H1 (cell line): ENCODE data around the gene REPS1. TPM values are rescaled to one million over a fixed set of nuclear protein-coding genes. Genes with fewer than 3 reads are reported as not detected.

Experiments used
- CTCF ChIA-PET: fragments of 300-600 bp; sonication (Branson Sonifier 250); formaldehyde crosslinking; loops from one replicate; lab custom pipeline; 2021; ENCODE audit not compliant: partially characterized antibody; lab: Charles Lee
- POLR2A ChIA-PET: fragments of 300-600 bp; sonication (Branson Sonifier 250); formaldehyde crosslinking; loops from one replicate; lab custom pipeline; 2021; ENCODE audit warnings: inconsistent platforms; ENCODE audit not compliant: partially characterized antibody; lab: Charles Lee
- DNase-seq, 2 experiments: peaks; one replicate each; pipeline versions ENCODE4 v3.0.0 to v3.0.0-alpha.2; 2010 to 2022; ENCODE audit warnings: low spot score in 2 of 2, low read depth in 1 of 2, mixed read lengths in 1 of 2
- FAIRE-seq: peaks from 2 replicates; lab custom pipeline; 2011; peaks lifted over from hg19 to GRCh38; lab: Jason Lieb, UNC
- H2AFZ ChIP-seq: 2 replicates; pipeline ENCODE4 v1.8.1; 2012; ENCODE audit warnings: low read length, inconsistent platforms
- H2AK5ac ChIP-seq: 2 replicates; pipeline ENCODE4 v1.6.1; 2013; ENCODE audit warnings: low read depth, low read length
- H2BK120ac ChIP-seq: replicated peaks from 2 replicates; pipeline ENCODE3; 2013; ENCODE audit warnings: low read depth, low read length, inconsistent platforms
- H2BK12ac ChIP-seq: 2 replicates; pipeline ENCODE4 v1.6.1; 2013; ENCODE audit warnings: low read depth, low read length
- H2BK15ac ChIP-seq: 2 replicates; pipeline ENCODE4 v1.6.1; 2013; ENCODE audit warnings: low read length
- H2BK20ac ChIP-seq: 2 replicates; pipeline ENCODE4 v1.6.1; 2013; ENCODE audit warnings: low read length
- H2BK5ac ChIP-seq: 2 replicates; pipeline ENCODE4 v1.6.1; 2013; ENCODE audit warnings: low read depth, low read length
- H3K14ac ChIP-seq: 2 replicates; pipeline ENCODE4 v1.6.1; 2013; ENCODE audit warnings: inconsistent platforms; ENCODE audit not compliant: insufficient read length
- H3K18ac ChIP-seq: 2 replicates; pipeline ENCODE4 v1.6.1; 2013; ENCODE audit warnings: low read length; ENCODE audit errors: extremely low read depth
- H3K23ac ChIP-seq: 2 replicates; pipeline ENCODE4 v1.6.1; 2013; ENCODE audit warnings: inconsistent platforms; ENCODE audit not compliant: insufficient read length
- H3K23me2 ChIP-seq: 2 replicates; pipeline ENCODE4 v1.6.1; 2013; ENCODE audit warnings: low read depth, low read length
- H3K27ac ChIP-seq: 2 replicates; pipeline ENCODE4 v1.6.1; 2011; ENCODE audit warnings: low read depth, low read length, inconsistent platforms
- H3K27me3 ChIP-seq, 4 experiments: replicated peaks in 1 of 4; 1 replicate in 1 of 4; 2 replicates in 3 of 4; pipeline versions ENCODE4 v1.6.1 to v1.8.1; 2011 to 2013; ENCODE audit warnings: low read length in 3 of 4, mild to moderate bottlenecking in 3 of 4, inconsistent platforms in 2 of 4, mixed read lengths in 2 of 4, moderate library complexity in 1 of 4; ENCODE audit not compliant: control insufficient read depth in 3 of 4, insufficient read depth in 3 of 4; ENCODE audit errors: extremely low read depth in 1 of 4
- H3K36me3 ChIP-seq, 4 experiments: 2 replicates each; pipeline versions ENCODE4 v1.6.1 to v1.8.1; 2011 to 2013; ENCODE audit warnings: mild to moderate bottlenecking in 4 of 4, low read length in 3 of 4, moderate library complexity in 2 of 4, control low read depth in 1 of 4, inconsistent platforms in 1 of 4; ENCODE audit not compliant: insufficient read depth in 4 of 4, control insufficient read depth in 2 of 4
- H3K4ac ChIP-seq: replicated peaks from 2 replicates; pipeline ENCODE3; 2013; ENCODE audit warnings: low read length, low read depth, mixed read lengths, inconsistent platforms; ENCODE audit not compliant: insufficient read length
- H3K4me1 ChIP-seq, 4 experiments: replicated peaks in 1 of 4; 1 replicate in 1 of 4; 2 replicates in 3 of 4; pipeline versions ENCODE4 v1.6.1 to v1.8.1; 2011 to 2013; ENCODE audit warnings: low read length in 3 of 4, inconsistent platforms in 2 of 4, mixed read lengths in 1 of 4; ENCODE audit not compliant: insufficient read depth in 4 of 4, control insufficient read depth in 3 of 4
- H3K4me2 ChIP-seq, 2 experiments: 2 replicates each; pipeline versions ENCODE4 v1.6.1 to v1.8.1; 2011 to 2013; ENCODE audit warnings: low read depth in 2 of 2, low read length in 2 of 2, control low read depth in 1 of 2, inconsistent platforms in 1 of 2, mild to moderate bottlenecking in 1 of 2; ENCODE audit not compliant: insufficient read depth in 1 of 2
- H3K4me3 ChIP-seq, 4 experiments: fragments of 200-600, 300-600 bp in 1 of 4; sonication (generic), shearing (Covaris generic), sonication (Bioruptor Twin) in 1 of 4; 2 replicates each; pipeline versions ENCODE4 v1.5.1 to v1.8.1; 2011 to 2016; ENCODE audit warnings: low read length in 4 of 4, low read depth in 3 of 4, control low read depth in 2 of 4, inconsistent platforms in 2 of 4, mild to moderate bottlenecking in 2 of 4, mixed read lengths in 1 of 4, moderate library complexity in 1 of 4; ENCODE audit not compliant: insufficient read depth in 2 of 4; ENCODE audit errors: extremely low read depth in 1 of 4
- H3K56ac ChIP-seq: replicated peaks from 2 replicates; pipeline ENCODE3; 2013; ENCODE audit warnings: low read depth, mild to moderate bottlenecking, mixed read lengths, low read length, inconsistent platforms; ENCODE audit not compliant: insufficient read length
- H3K79me1 ChIP-seq: 2 replicates; pipeline ENCODE4 v1.6.1; 2013; ENCODE audit warnings: low read depth, low read length, control low read depth
- H3K79me2 ChIP-seq, 2 experiments: 2 replicates each; pipeline versions ENCODE4 v1.6.1 to v1.8.1; 2012 to 2013; ENCODE audit warnings: low read length in 2 of 2, mild to moderate bottlenecking in 2 of 2, inconsistent platforms in 1 of 2; ENCODE audit not compliant: insufficient read depth in 2 of 2, control insufficient read depth in 1 of 2
- H3K9ac ChIP-seq, 4 experiments: replicated peaks in 1 of 4; 1 replicate in 1 of 4; 2 replicates in 3 of 4; pipeline versions ENCODE4 v1.6.1 to v1.8.1; 2011 to 2013; ENCODE audit warnings: low read depth in 3 of 4, low read length in 3 of 4, control low read depth in 2 of 4, mild to moderate bottlenecking in 2 of 4, moderate library complexity in 2 of 4, inconsistent platforms in 1 of 4; ENCODE audit errors: extremely low read depth in 1 of 4
- H3K9me3 ChIP-seq, 2 experiments: 2 replicates each; pipeline versions ENCODE4 v1.6.1 to v1.8.1; 2012 to 2013; ENCODE audit warnings: mild to moderate bottlenecking in 2 of 2, moderate library complexity in 2 of 2, control low read depth in 1 of 2, inconsistent platforms in 1 of 2, low read depth in 1 of 2, low read length in 1 of 2, mixed read lengths in 1 of 2; ENCODE audit not compliant: insufficient read depth in 2 of 2
- H4K20me1 ChIP-seq, 2 experiments: replicated peaks in 1 of 2; 2 replicates each; pipeline versions ENCODE3 to v1.8.1; 2011 to 2013; ENCODE audit warnings: inconsistent platforms in 2 of 2, low read length in 2 of 2, mild to moderate bottlenecking in 1 of 2; ENCODE audit not compliant: insufficient read depth in 2 of 2, control insufficient read depth in 1 of 2
- H4K5ac ChIP-seq: 2 replicates; pipeline ENCODE4 v1.6.1; 2013; ENCODE audit warnings: low read length, low read depth, mixed read lengths, inconsistent platforms; ENCODE audit not compliant: insufficient read length
- H4K8ac ChIP-seq: 2 replicates; pipeline ENCODE4 v1.8.0; 2013; ENCODE audit warnings: mild to moderate bottlenecking, moderate library complexity, low read length, inconsistent platforms; ENCODE audit not compliant: insufficient read depth; ENCODE audit errors: extremely low read depth
- H4K91ac ChIP-seq: replicated peaks from 2 replicates; pipeline ENCODE3; 2013; ENCODE audit warnings: low read length, mixed read lengths, inconsistent platforms; ENCODE audit not compliant: insufficient read length
- TAF1 ChIP-seq: IDR thresholded peaks from 2 replicates; pipeline ENCODE4 v1.6.1; 2011; ENCODE audit warnings: mild to moderate bottlenecking, low read depth, low read length
- WGBS, 2 experiments: shearing (Covaris generic) in 1 of 2; methylation state at CpG; one replicate each; pipeline versions ENCODE4 v1.1.6 to v1.1.7; 2013 to 2015; ENCODE audit warnings: low lambda C conversion rate in 2 of 2, mixed read lengths in 2 of 2, inconsistent platforms in 1 of 2, low coverage in 1 of 2, missing lambda C conversion rate in 1 of 2; ENCODE audit not compliant: insufficient replicate concordance in 2 of 2, insufficient coverage in 1 of 2, insufficient read length in 1 of 2; ENCODE audit errors: extremely low coverage in 1 of 2, missing lambda C conversion rate in 1 of 2; 5-methylcytosine and 5-hydroxymethylcytosine counted together
- polyA plus RNA-seq, 7 experiments: library from polyadenylated mRNA; depleted of rRNA in 3 of 7; stranded (reverse) in 5 of 7; unstranded in 2 of 7; fragments of >200 nt in 5 of 7; fragments of 200-250 nt in 2 of 7; gene quantifications; 1 replicate in 5 of 7; 2 replicates in 1 of 7; 4 replicates in 1 of 7; pipeline versions ENCODE4 v1.2.1 to v1.2.3, GENCODE V29; 2011 to 2013; ENCODE audit warnings: missing spikeins in 2 of 7, mixed read lengths in 2 of 7
- total RNA-seq: library from RNA; stranded (reverse); fragmentation: NEBNext Ultra II Directional; extraction: Animal tissue kit (Norgen Biotek cat#: 25700); gene quantifications from 2 replicates; pipeline ENCODE4 v1.2.1, GENCODE V29; 2021

Gene REPS1
- total and polyA plus RNA-seq, 2 of the 8 experiments (the other 6 are each of a cell fraction or from before 2014, with no cell fraction given): 52.1 to 68.9 TPM

DNA sequence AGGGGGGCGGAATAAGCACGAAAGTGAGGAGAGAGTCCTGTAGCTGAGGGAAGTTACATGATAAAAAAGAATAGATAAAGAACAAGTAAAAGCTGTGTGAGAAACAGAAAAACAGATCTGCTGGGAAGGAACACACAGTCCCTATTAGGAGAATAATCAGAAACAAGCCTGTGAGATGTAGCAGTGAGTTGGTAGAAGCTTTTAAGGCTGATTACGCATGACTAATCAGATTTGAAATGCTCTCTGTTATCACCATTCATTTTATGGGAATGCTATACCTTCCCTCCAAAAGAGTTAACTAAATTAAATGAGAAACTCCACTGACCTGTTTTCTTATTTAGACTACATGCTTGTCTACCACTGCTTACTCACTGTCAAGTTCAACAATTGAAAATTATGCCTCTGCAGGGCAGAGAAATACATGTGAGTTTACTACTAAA, 15.8 kb downstream of the REPS1 start:
- H3K9me3 ChIP-seq: no peaks in the 10 kb centered on the region
- no peak overlapping the region for H2AK5ac ChIP-seq
- no peak overlapping the region for H2BK120ac ChIP-seq
- no peak overlapping the region for H3K56ac ChIP-seq
- no peak overlapping the region for H4K5ac ChIP-seq
- H3K18ac ChIP-seq: no peak overlapping the region
- no peak overlapping the region for H2BK5ac ChIP-seq
- no peak for TF ChIP-seq TAF1
- no peak overlapping the region for H4K91ac ChIP-seq
- CTCF ChIA-PET: interaction anchor here (1.3 kb wide), 1 partner anchor 15 kb away, joined by 3 read pairs; the partner anchor contains the start of gene REPS1
- peak overlapping the region in 1 of 2 experiments; percentile 3; a peak in 1 of 4 replicates for H3K4me2 ChIP-seq
- H2BK12ac ChIP-seq: no peak overlapping the region; the same call in 1 of the 2 replicates
- H2BK15ac ChIP-seq: no peak overlapping the region
- H3K23me2 ChIP-seq: no peaks in the 10 kb centered on the region
- H3K27ac ChIP-seq: no peak overlapping the region
- 67% methylated on average over 3 of the region's 3 CpGs; no CpG with 5 or more reads in 1 of the 2 experiments for WGBS, 2 experiments
- no peak overlapping the region for H3K14ac ChIP-seq
- no peak overlapping the region for H2BK20ac ChIP-seq
- peaks cover 2 to 5% of the 10 kb centered on the region in 2 experiments for H4K20me1 ChIP-seq
- no peak overlapping the region for H3K23ac ChIP-seq
- H3K9ac ChIP-seq: no peak overlapping the region
- no peak for DNase-seq
- no peaks in the 10 kb centered on the region for H3K27me3 ChIP-seq
- no peak overlapping the region for H3K4ac ChIP-seq
- no peaks in the 10 kb centered on the region for H3K36me3 ChIP-seq
- peaks cover 20 to 100% of the 10 kb centered on the region in 2 experiments for H3K79me2 ChIP-seq
- H2AFZ ChIP-seq: no peak overlapping the region
- no peak overlapping the region for H4K8ac ChIP-seq
- POLR2A ChIA-PET: interaction anchor here (1.0 kb wide), 1 partner anchor 10 kb away, joined by 4 read pairs; no protein-coding TSS in a partner anchor
- no peak overlapping the region for H3K4me3 ChIP-seq
- no peak for FAIRE-seq
- H3K4me1 ChIP-seq: peaks cover 2 to 25% (median 14%) of the 10 kb centered on the region in 4 experiments; a peak in 5 of 7 replicates
- peaks cover 9% of the 10 kb centered on the region; the same call in 1 of the 2 replicates for H3K79me1 ChIP-seq
